ENCODE results near the gene IQCN.
A peak's percentile ranks its signal among the peaks of the same experiment; 100 is the strongest.

IQCN gene

GRCh38 chr19:18239303-18239702 lies 34.9 kb downstream of the IQCN start:
- no peak for DNase-seq (ENCODE audit: low read depth in 1 of 2, low spot score in 1 of 2)
- Histone ChIP-seq H3K4me3 (replicated peaks; ENCODE audit: insufficient read depth, low read length) (no peak overlapping the region), H3K27me3 (ENCODE audit: insufficient read depth, poor library complexity, severe bottlenecking) (no peaks in the 10 kb centered on the region), H3K27ac (replicated peaks) (no peak overlapping the region)
- TF ChIP-seq POLR2AphosphoS5 (IDR thresholded peaks at IDR 0.05; ENCODE audit: low read depth) = no peak
- TF ChIP-seq, protein P1, sequence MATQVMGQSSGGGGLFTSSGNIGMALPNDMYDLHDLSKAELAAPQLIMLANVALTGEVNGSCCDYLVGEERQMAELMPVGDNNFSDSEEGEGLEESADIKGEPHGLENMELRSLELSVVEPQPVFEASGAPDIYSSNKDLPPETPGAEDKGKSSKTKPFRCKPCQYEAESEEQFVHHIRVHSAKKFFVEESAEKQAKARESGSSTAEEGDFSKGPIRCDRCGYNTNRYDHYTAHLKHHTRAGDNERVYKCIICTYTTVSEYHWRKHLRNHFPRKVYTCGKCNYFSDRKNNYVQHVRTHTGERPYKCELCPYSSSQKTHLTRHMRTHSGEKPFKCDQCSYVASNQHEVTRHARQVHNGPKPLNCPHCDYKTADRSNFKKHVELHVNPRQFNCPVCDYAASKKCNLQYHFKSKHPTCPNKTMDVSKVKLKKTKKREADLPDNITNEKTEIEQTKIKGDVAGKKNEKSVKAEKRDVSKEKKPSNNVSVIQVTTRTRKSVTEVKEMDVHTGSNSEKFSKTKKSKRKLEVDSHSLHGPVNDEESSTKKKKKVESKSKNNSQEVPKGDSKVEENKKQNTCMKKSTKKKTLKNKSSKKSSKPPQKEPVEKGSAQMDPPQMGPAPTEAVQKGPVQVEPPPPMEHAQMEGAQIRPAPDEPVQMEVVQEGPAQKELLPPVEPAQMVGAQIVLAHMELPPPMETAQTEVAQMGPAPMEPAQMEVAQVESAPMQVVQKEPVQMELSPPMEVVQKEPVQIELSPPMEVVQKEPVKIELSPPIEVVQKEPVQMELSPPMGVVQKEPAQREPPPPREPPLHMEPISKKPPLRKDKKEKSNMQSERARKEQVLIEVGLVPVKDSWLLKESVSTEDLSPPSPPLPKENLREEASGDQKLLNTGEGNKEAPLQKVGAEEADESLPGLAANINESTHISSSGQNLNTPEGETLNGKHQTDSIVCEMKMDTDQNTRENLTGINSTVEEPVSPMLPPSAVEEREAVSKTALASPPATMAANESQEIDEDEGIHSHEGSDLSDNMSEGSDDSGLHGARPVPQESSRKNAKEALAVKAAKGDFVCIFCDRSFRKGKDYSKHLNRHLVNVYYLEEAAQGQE (IDR thresholded peaks at IDR 0.05; ENCODE audit: insufficient replicate concordance, low read depth) = peak; percentile 97

DNA sequence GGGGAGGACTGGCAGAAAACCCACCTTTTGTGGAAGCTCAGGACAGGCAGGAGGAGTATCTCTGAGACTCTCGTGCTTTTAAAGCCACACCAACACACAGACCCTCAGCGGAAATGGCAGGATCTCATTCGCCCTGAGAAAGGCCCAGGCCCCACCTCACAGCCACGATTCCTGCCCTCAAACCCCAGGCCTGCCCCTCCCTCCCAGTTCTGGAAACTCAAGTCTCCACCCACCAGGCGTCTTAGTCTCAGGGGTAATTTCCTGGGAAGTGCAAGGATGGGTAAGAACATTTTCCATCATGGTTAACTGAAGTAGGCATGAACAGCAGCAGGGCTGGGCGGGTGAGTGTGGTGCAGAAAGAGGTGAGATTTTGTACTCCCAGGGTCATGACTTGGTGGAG lies 40.1 kb downstream of the IQCN start:
- no peak for DNase-seq (ENCODE audit: low read depth in 1 of 2, low spot score in 1 of 2)
- Histone ChIP-seq H3K27me3 (ENCODE audit: insufficient read depth, poor library complexity, severe bottlenecking) (no peaks in the 10 kb centered on the region), H3K4me3 (replicated peaks; ENCODE audit: insufficient read depth, low read length) (no peak overlapping the region), H3K27ac (replicated peaks) (no peak overlapping the region)
- TF ChIP-seq, protein P1 (IDR thresholded peaks at IDR 0.05; ENCODE audit: insufficient replicate concordance, low read depth) = no peak
- TF ChIP-seq SPI1 (IDR thresholded peaks at IDR 0.05; ENCODE audit: borderline replicate concordance, low read depth) (no peak), GABPA (IDR thresholded peaks at IDR 0.05; ENCODE audit: low read depth) (no peak), POLR2AphosphoS5 (IDR thresholded peaks at IDR 0.05; ENCODE audit: low read depth) (no peak)
- TF ChIP-seq, protein P2, sequence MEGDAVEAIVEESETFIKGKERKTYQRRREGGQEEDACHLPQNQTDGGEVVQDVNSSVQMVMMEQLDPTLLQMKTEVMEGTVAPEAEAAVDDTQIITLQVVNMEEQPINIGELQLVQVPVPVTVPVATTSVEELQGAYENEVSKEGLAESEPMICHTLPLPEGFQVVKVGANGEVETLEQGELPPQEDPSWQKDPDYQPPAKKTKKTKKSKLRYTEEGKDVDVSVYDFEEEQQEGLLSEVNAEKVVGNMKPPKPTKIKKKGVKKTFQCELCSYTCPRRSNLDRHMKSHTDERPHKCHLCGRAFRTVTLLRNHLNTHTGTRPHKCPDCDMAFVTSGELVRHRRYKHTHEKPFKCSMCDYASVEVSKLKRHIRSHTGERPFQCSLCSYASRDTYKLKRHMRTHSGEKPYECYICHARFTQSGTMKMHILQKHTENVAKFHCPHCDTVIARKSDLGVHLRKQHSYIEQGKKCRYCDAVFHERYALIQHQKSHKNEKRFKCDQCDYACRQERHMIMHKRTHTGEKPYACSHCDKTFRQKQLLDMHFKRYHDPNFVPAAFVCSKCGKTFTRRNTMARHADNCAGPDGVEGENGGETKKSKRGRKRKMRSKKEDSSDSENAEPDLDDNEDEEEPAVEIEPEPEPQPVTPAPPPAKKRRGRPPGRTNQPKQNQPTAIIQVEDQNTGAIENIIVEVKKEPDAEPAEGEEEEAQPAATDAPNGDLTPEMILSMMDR (IDR thresholded peaks at IDR 0.05; ENCODE audit: insufficient read depth, low read length) = no peak

DNA sequence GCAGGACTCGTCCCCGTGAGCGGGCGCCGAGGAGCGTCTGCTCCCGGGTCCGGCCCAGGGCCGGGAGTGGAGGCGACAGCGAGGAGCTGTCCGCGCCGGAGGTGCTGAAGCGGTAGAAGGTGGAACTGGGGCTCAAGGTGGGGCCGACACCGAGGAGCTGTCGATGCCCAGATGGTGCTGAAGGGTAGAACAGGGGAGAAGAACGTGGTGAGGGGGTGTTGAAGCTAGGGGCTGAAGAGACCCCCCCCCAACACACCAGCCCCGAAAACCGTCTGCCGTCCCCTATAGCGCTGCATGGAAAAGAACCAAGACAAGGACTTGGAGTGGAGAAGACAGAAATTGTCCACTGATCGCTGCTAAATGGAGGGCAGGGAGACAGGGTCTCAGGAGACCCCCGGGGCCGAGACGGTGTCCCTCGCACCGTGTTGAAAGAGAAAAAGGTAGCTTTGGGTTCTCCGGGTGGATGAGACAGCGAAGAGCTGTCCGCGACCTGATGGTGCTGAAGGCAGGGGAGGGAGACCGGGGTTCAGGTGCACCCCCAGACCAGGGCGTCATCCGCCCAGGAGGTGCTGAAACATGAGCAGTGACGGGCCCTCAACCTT lies 40.9 kb downstream of the IQCN start:
- H3K27ac ChIP-seq (replicated peaks) = no peak overlapping the region
- TF ChIP-seq SPI1 (IDR thresholded peaks at IDR 0.05; ENCODE audit: borderline replicate concordance, low read depth) (no peak), POLR2AphosphoS5 (IDR thresholded peaks at IDR 0.05; ENCODE audit: low read depth) (no peak), GABPA (IDR thresholded peaks at IDR 0.05; ENCODE audit: low read depth) (no peak)
- TF ChIP-seq, protein P1 (IDR thresholded peaks at IDR 0.05; ENCODE audit: insufficient replicate concordance, low read depth) = peak; percentile 91
- TF ChIP-seq, protein P2 (IDR thresholded peaks at IDR 0.05; ENCODE audit: insufficient read depth, low read length) = no peak
- H3K4me3 ChIP-seq (replicated peaks; ENCODE audit: insufficient read depth, low read length) = no peak overlapping the region
- H3K27me3 ChIP-seq (ENCODE audit: insufficient read depth, poor library complexity, severe bottlenecking) = no peaks in the 10 kb centered on the region
- peak; percentile 25 to 50 for DNase-seq (ENCODE audit: low read depth in 1 of 2, low spot score in 1 of 2)
